IPS-NIHi7 (cell line): ENCODE data around the gene ATP6V1B1.
"Not testable (repeated sequence)": the region's sequence is repeated elsewhere in the genome, so short reads cannot be mapped to it uniquely, and the experiment has no call there.

Experiments
- DNase-seq: peaks from one replicate; pipeline ENCODE4 v3.0.0; 2012; ENCODE audit warnings: mixed read lengths; ENCODE audit errors: extremely low spot score

ATP6V1B1 gene

GRCh38 chr2:70988726-70989648 is 53.3 kb downstream of the ATP6V1B1 start:
- no peak for DNase-seq

- DNase-seq: no peak
Observed at GRCh38 chr2:70990216-70990615, 54.5 kb downstream of the ATP6V1B1 start.

GRCh38 chr2:70991142-70991541 is 55.4 kb downstream of the ATP6V1B1 start:
- DNase-seq: no peak

GRCh38 chr2:70991742-70992141 is 56.0 kb downstream of the ATP6V1B1 start:
- no peak for DNase-seq

GRCh38 chr2:70992945-70993853 is 57.5 kb downstream of the ATP6V1B1 start:
- peak; percentile 1 for DNase-seq

- DNase-seq: peak; percentile 20
Observed at GRCh38 chr2:70994009-70994698, 58.5 kb downstream of the ATP6V1B1 start.

GRCh38 chr2:70994699-70995425 is 59.2 kb downstream of the ATP6V1B1 start, which contains the start of gene TEX261:
Gene TEX261 (minus strand): TSS chr2:70994873. CDS start chr2:70994757, 116 bp downstream.
- peak; percentile 95 for DNase-seq

- DNase-seq: peak; percentile 46
Observed at GRCh38 chr2:70995426-70995729, 59.7 kb downstream of the ATP6V1B1 start.

- not testable (repeated sequence) for DNase-seq
Observed at GRCh38 chr2:70998885-70999284, 63.2 kb downstream of the ATP6V1B1 start.

- DNase-seq: no peak
Observed at GRCh38 chr2:70999362-70999761, 63.7 kb downstream of the ATP6V1B1 start.

GRCh38 chr2:70999931-71000330 is 64.2 kb downstream of the ATP6V1B1 start:
- DNase-seq: not testable (repeated sequence)

- DNase-seq: peak; percentile 79
Observed at GRCh38 chr2:71000780-71001591, 65.3 kb downstream of the ATP6V1B1 start.

GRCh38 chr2:71001592-71001927 is 65.9 kb downstream of the ATP6V1B1 start:
- DNase-seq: no peak

- DNase-seq: peak; percentile 68
Observed at GRCh38 chr2:71001981-71002570, 66.4 kb downstream of the ATP6V1B1 start.

- DNase-seq: no peak
Observed at GRCh38 chr2:71003396-71003795, 67.7 kb downstream of the ATP6V1B1 start.

GRCh38 chr2:71003966-71004755 is 68.5 kb downstream of the ATP6V1B1 start:
- no peak for DNase-seq

GRCh38 chr2:71004857-71005256 is 69.2 kb downstream of the ATP6V1B1 start:
- DNase-seq: no peak

GRCh38 chr2:71005271-71006202 is 69.8 kb downstream of the ATP6V1B1 start:
- DNase-seq: no peak
